Naive thymus-derived CD8-positive, alpha-beta T cell (primary cell): ENCODE measurements around the gene CYP4F12. TPM values are rescaled to one million over a fixed set of nuclear protein-coding genes. Genes with fewer than 3 reads are reported as not detected.
"Not testable (repeated sequence)": the region's sequence is repeated elsewhere in the genome, so short reads cannot be mapped to it uniquely, and the experiment has no call there.

ENCODE experiments used
- ATAC-seq, 2 donors: fragments of 150-1000 bp; cut with Tn5 transposase in 1 of 2; sonication (Bioruptor Pico), chemical (Tn5 transposase) in 1 of 2; 1 replicate in 1 of 2; 2 replicates in 1 of 2; pipeline ENCODE4 v1.10.0; 2021; ENCODE audit warnings: mild to moderate bottlenecking in 2 of 2, moderate library complexity in 2 of 2
- POLR2A ChIA-PET: fragments of 350-600 bp; sonication (Branson Sonifier 250); formaldehyde crosslinking; loops from one replicate; lab custom pipeline; 2021; ENCODE audit warnings: antibody characterized with exemption; lab: Charles Lee
- DNase-seq, 10 donors: peaks; one replicate each; pipeline versions ENCODE4 v3.0.0 to v3.0.0-alpha.2; 2020 to 2022
- H3K27ac Mint-ChIP-seq, 10 donors: one replicate each; pipeline ENCODE4 v1.8.0; 2020 to 2022; ENCODE audit warnings: mild to moderate bottlenecking in 10 of 10, mixed read lengths in 10 of 10, moderate library complexity in 4 of 10, inconsistent platforms in 1 of 10
- H3K27me3 Mint-ChIP-seq, 5 donors: one replicate each; pipeline ENCODE4 v1.8.0; 2021 to 2022; ENCODE audit warnings: mixed read lengths in 5 of 5
- H3K36me3 Mint-ChIP-seq, 3 donors: one replicate each; pipeline ENCODE4 v1.8.0; 2020 to 2022; ENCODE audit warnings: mixed read lengths in 3 of 3, mild to moderate bottlenecking in 2 of 3, inconsistent platforms in 1 of 3
- H3K4me1 Mint-ChIP-seq, 4 donors: one replicate each; pipeline ENCODE4 v1.8.0; 2021 to 2022; ENCODE audit warnings: mixed read lengths in 4 of 4
- H3K4me3 Mint-ChIP-seq, 10 donors: one replicate each; pipeline ENCODE4 v1.8.0; 2020 to 2022; ENCODE audit warnings: mild to moderate bottlenecking in 10 of 10, mixed read lengths in 10 of 10, moderate library complexity in 6 of 10, inconsistent platforms in 1 of 10
- H3K9me3 Mint-ChIP-seq, 9 donors: one replicate each; pipeline ENCODE4 v1.8.0; 2020 to 2022; ENCODE audit warnings: mixed read lengths in 9 of 9, mild to moderate bottlenecking in 3 of 9, inconsistent platforms in 1 of 9, moderate library complexity in 1 of 9
- polyA plus RNA-seq, 3 donors: library from polyadenylated mRNA; unstranded; fragments of 300-500 nt; fragmentation: Illumina TruSeq; gene quantifications; one replicate each; pipeline ENCODE4 v1.2.3, GENCODE V29; 2021
- total RNA-seq, 8 experiments: library from RNA in 2 of 8; stranded (reverse) in 2 of 8; gene quantifications; one replicate each; pipeline ENCODE4 v1.2.3 and lab custom pipeline; 2021 to 2026

Gene CYP4F12
- total and polyA plus RNA-seq, 5 experiments from 2014 or later = 1.8 to 1.9 TPM; not detected in 3

GRCh38 chr19:15640294-15640903 is 32.5 kb upstream of the CYP4F12 start, which contains the start of gene CYP4F3:
CYP4F3 (plus strand) TSS chr19:15640897; CDS start chr19:15641416, 519 bp downstream.
- Mint-ChIP-seq H3K4me3 (no peak within 1 kb of the TSS), H3K4me1 (peaks cover 0 to 5% (median 3%) of the 10 kb centered on the region in 4 donors), H3K36me3 (no peaks in the 10 kb centered on the region), H3K9me3 (peaks cover 0 to 1% (median 0%) of the 10 kb centered on the region in 9 donors), H3K27ac (no peak within 1 kb of the TSS), H3K27me3 (peaks cover 4 to 45% (median 19%) of the 10 kb centered on the region in 5 donors)
- DNase-seq (no peak), ATAC-seq (no peak)
- POLR2A ChIA-PET = no interaction called here

GRCh38 chr19:15640904-15641597 is 31.8 kb upstream of the CYP4F12 start:
- POLR2A ChIA-PET = no interaction called here
- peaks cover 0 to 1% (median 0%) of the 10 kb centered on the region in 9 donors for H3K9me3 Mint-ChIP-seq
- DNase-seq (no peak), ATAC-seq (no peak)
- H3K27ac Mint-ChIP-seq = no peak overlapping the region
- peaks cover 6 to 45% (median 17%) of the 10 kb centered on the region in 5 donors for H3K27me3 Mint-ChIP-seq
- peaks cover 0 to 5% (median 3%) of the 10 kb centered on the region in 4 donors for H3K4me1 Mint-ChIP-seq
- no peaks in the 10 kb centered on the region for H3K36me3 Mint-ChIP-seq
- H3K4me3 Mint-ChIP-seq = no peak overlapping the region

DNA sequence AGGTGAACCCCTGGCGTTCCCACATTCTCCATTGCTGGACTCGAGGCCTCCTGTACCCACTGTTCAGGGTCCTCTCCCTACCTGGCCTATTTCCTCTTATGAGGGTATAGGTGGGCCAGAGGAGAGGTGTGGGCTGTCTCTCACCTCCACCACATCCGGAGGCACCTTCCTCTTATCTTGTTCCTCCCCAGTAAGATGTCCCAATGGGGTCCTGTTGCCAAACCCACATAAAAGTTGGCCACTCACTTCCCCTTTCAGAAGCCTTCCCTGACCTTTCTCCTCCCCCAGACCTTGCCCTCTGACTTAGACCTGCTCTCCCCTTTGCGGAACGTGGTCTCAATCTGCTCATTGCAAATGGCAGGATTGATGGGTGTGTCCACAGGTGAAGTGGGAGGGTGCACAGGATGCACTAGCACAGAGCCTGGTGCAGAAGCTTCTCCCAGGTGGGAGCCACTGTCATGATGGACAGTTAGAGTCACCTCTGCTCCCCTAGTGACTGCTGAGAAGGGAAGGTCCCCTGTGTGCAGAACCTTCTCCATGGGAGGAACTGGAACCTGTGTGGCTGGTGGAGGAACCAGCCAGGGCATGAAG is 30.9 kb upstream of the CYP4F12 start:
- peaks cover 0 to 5% (median 3%) of the 10 kb centered on the region in 4 donors for H3K4me1 Mint-ChIP-seq
- DNase-seq (no peak), ATAC-seq (no peak)
- peaks cover 10 to 47% (median 17%) of the 10 kb centered on the region in 5 donors for H3K27me3 Mint-ChIP-seq
- H3K27ac Mint-ChIP-seq = peak overlapping the region in 1 of 10 donors; percentile 40
- H3K36me3 Mint-ChIP-seq = no peaks in the 10 kb centered on the region
- H3K4me3 Mint-ChIP-seq = no peak overlapping the region
- peaks cover 0 to 1% (median 0%) of the 10 kb centered on the region in 9 donors for H3K9me3 Mint-ChIP-seq
- POLR2A ChIA-PET = no interaction called here

- Mint-ChIP-seq H3K27me3 (peaks cover 7 to 43% (median 10%) of the 10 kb centered on the region in 5 donors), H3K27ac (no peak overlapping the region), H3K9me3 (peaks cover 0 to 1% (median 0%) of the 10 kb centered on the region in 9 donors), H3K4me3 (no peak overlapping the region), H3K36me3 (no peaks in the 10 kb centered on the region), H3K4me1 (peaks cover 0 to 5% (median 3%) of the 10 kb centered on the region in 4 donors)
- POLR2A ChIA-PET = no interaction called here
- ATAC-seq = no peak
- no peak for DNase-seq
These were observed 30.1 kb upstream of the CYP4F12 start for GRCh38 chr19:15642807-15643206.

DNA sequence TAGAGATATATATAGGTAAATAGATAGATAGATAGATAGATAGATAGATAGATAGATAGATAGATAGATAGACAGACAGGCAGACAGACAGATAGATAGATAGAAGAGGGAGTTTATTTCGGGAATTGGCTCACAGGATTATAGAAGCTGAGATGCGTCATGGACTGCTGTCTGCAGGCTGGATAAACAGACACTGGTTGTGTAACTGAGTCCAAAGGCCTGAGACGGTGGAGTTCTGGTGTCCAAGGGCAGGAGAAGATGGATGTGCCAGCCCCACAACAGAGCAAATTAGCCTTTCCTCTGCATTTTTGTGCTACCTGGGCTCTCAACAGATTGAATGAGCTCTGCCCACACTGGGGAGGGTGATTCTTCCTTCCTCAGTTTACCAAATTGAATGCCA is 29.5 kb upstream of the CYP4F12 start:
- no peaks in the 10 kb centered on the region for H3K36me3 Mint-ChIP-seq
- ATAC-seq (no peak), DNase-seq (no peak)
- H3K4me1 Mint-ChIP-seq = peaks cover 0 to 5% (median 3%) of the 10 kb centered on the region in 4 donors
- peaks cover 0 to 1% (median 0%) of the 10 kb centered on the region in 9 donors for H3K9me3 Mint-ChIP-seq
- H3K27me3 Mint-ChIP-seq = peaks cover 7 to 41% (median 9%) of the 10 kb centered on the region in 5 donors
- no peak overlapping the region for H3K4me3 Mint-ChIP-seq
- H3K27ac Mint-ChIP-seq = no peak overlapping the region
- POLR2A ChIA-PET = no interaction called here

GRCh38 chr19:15644066-15644741 is 28.7 kb upstream of the CYP4F12 start:
- H3K27me3 Mint-ChIP-seq = peaks cover 7 to 41% (median 9%) of the 10 kb centered on the region in 5 donors
- peaks cover 0 to 1% (median 0%) of the 10 kb centered on the region in 9 donors for H3K9me3 Mint-ChIP-seq
- H3K4me3 Mint-ChIP-seq = no peak overlapping the region
- ATAC-seq = no peak
- H3K4me1 Mint-ChIP-seq = peaks cover 0 to 5% (median 3%) of the 10 kb centered on the region in 4 donors
- DNase-seq = no peak
- no peaks in the 10 kb centered on the region for H3K36me3 Mint-ChIP-seq
- POLR2A ChIA-PET = no interaction called here
- peak overlapping the region in 1 of 10 donors; percentile 53 for H3K27ac Mint-ChIP-seq

DNA sequence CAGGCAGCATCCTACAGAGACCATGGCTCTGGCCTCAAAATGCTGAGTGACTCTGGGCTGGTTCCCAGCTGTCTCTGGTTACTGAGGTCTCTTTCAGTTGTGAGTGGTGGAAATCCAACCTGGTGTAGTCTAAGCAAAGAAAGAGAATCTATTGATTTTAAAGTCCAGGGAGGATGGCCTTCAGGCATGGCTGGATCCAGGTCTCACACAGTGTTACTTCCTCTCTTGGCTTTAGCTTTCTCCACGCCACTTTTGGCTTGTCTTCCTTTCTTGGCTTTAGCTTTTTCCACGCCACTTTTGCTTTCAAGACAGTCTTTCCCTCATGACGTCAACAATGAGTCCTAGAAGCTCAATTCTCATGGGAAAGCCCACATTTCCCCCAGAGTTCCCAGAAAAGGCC is 28.1 kb upstream of the CYP4F12 start:
- Mint-ChIP-seq H3K9me3 (peaks cover 0 to 1% (median 0%) of the 10 kb centered on the region in 9 donors), H3K27me3 (peaks cover 7 to 41% (median 9%) of the 10 kb centered on the region in 5 donors), H3K4me1 (peaks cover 0 to 5% (median 3%) of the 10 kb centered on the region in 4 donors), H3K4me3 (no peak overlapping the region), H3K36me3 (no peaks in the 10 kb centered on the region), H3K27ac (no peak overlapping the region)
- ATAC-seq = no peak
- no peak for DNase-seq
- POLR2A ChIA-PET = no interaction called here

DNA sequence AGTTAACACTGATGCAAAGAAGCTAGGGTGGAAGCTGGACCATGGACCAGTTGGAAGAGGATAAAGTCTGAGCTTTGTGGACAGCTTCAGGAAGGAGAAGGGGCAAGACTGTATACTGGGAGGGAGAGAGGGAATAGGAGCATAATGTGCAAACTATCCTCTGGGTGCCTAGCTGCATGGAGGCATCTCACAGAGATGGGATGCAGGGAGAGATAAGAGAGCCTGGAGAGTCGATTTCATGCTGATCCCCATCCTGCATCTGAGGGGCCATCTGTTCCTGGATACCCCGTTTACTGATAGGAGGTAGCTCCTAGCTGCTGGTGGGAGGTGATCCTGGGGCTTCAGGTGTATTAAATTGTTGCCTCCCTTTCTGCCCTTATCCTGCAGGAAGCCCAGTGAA is 23.4 kb upstream of the CYP4F12 start:
- Mint-ChIP-seq H3K9me3 (peaks cover 0 to 1% (median 0%) of the 10 kb centered on the region in 9 donors), H3K4me1 (no peaks in the 10 kb centered on the region), H3K36me3 (no peaks in the 10 kb centered on the region), H3K4me3 (no peak overlapping the region), H3K27ac (no peak overlapping the region), H3K27me3 (peaks cover 23 to 43% (median 35%) of the 10 kb centered on the region in 5 donors)
- DNase-seq = no peak
- POLR2A ChIA-PET = no interaction called here
- no peak for ATAC-seq

- peaks cover 28 to 49% (median 40%) of the 10 kb centered on the region in 5 donors for H3K27me3 Mint-ChIP-seq
- not testable (repeated sequence) for H3K9me3 Mint-ChIP-seq
These were observed 22.8 kb upstream of the CYP4F12 start for GRCh38 chr19:15650123-15650522.

GRCh38 chr19:15651791-15652190 is 21.1 kb upstream of the CYP4F12 start:
- peaks cover 30 to 54% (median 32%) of the 10 kb centered on the region in 5 donors for H3K27me3 Mint-ChIP-seq
- ATAC-seq (no peak), DNase-seq (no peak)
- H3K4me3 Mint-ChIP-seq = no peak overlapping the region
- POLR2A ChIA-PET = no interaction called here
- H3K4me1 Mint-ChIP-seq = no peaks in the 10 kb centered on the region
- H3K36me3 Mint-ChIP-seq = no peaks in the 10 kb centered on the region
- H3K9me3 Mint-ChIP-seq = no peaks in the 10 kb centered on the region
- no peak overlapping the region for H3K27ac Mint-ChIP-seq

More at GRCh38 chr19:15650123-15650522, 22.8 kb upstream of the CYP4F12 start:
- H3K4me1 Mint-ChIP-seq, H3K27ac Mint-ChIP-seq, ATAC-seq, H3K36me3 Mint-ChIP-seq, DNase-seq, H3K4me3 Mint-ChIP-seq, POLR2A ChIA-PET: not testable (repeated sequence)

DNA sequence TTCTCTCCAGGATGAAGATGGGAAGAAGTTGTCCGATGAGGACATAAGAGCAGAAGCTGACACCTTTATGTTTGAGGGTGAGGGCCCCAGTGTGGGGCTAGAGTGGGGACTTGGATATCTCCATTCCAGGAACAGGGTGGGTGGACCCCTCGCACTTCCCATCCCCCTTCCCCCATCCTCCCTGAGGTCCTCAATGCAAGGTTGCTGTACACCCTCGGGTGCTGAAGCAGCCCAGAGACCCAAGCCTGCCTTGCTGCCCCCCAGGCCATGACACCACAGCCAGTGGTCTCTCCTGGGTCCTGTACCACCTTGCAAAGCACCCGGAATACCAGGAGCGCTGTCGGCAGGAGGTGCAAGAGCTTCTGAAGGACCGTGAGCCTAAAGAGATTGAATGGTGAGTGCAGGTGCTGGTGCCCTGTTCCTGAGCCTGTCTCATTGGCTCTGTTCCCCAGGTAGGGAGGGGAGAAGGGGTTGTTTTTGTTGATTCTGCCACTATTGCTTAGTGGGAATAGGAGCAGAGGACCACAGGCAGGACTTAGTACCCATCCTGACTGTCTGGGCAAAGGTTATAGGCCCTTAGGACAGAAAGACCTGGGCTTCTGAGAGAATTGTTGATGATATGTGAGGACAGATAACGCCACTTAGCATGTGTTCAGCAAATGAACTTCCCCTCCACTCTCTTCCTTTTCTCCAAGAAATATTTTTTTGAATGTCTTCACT is 20.2 kb upstream of the CYP4F12 start:
- H3K36me3 Mint-ChIP-seq = no peaks in the 10 kb centered on the region
- H3K27me3 Mint-ChIP-seq = peaks cover 35 to 63% (median 36%) of the 10 kb centered on the region in 5 donors
- POLR2A ChIA-PET = no interaction called here
- H3K9me3 Mint-ChIP-seq = no peaks in the 10 kb centered on the region
- no peak overlapping the region for H3K27ac Mint-ChIP-seq
- DNase-seq (no peak), ATAC-seq (no peak)
- H3K4me3 Mint-ChIP-seq = no peak overlapping the region
- no peaks in the 10 kb centered on the region for H3K4me1 Mint-ChIP-seq

DNA sequence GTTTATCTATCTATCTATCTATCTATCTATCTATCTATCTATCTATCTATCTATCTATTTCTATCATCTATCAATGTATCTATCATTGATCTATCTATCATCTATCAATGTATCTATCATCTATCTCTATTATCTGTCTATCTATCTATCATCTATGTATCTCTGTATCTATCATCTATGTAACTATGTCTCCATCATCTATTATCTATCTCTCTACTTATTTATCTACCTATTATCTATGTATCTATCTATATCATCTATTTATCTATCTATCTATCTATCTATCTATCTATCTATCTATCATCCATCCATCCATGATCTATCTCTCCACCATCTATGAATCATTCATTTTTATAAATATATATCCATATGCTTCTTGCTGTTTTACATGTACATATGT is 16.4 kb upstream of the CYP4F12 start:
- DNase-seq = no peak
- no peak overlapping the region for H3K4me3 Mint-ChIP-seq
- H3K27ac Mint-ChIP-seq = no peak overlapping the region
- H3K27me3 Mint-ChIP-seq = peaks cover 35 to 64% (median 46%) of the 10 kb centered on the region in 5 donors
- POLR2A ChIA-PET = no interaction called here
- peaks cover 0 to 1% (median 0%) of the 10 kb centered on the region in 9 donors for H3K9me3 Mint-ChIP-seq
- H3K4me1 Mint-ChIP-seq = no peaks in the 10 kb centered on the region
- H3K36me3 Mint-ChIP-seq = no peaks in the 10 kb centered on the region
- ATAC-seq = no peak
